Vagina (tissue), 2 donors: ENCODE data around the gene TAF7L. TPM values are rescaled to one million over a fixed set of nuclear protein-coding genes. Genes with fewer than 3 reads are reported as not detected.
"Not testable (repeated sequence)": the region's sequence is repeated elsewhere in the genome, so short reads cannot be mapped to it uniquely, and the experiment has no call there.

Source experiments
- DNase-seq, 2 donors: peaks; one replicate each; pipeline ENCODE4 v3.0.0-alpha.2; 2017; ENCODE audit errors: extremely low spot score in 2 of 2
- H3K27ac ChIP-seq: fragments of 200-600 bp; sonication (generic); one replicate; pipeline ENCODE4 v1.5.1; 2019
- H3K27me3 ChIP-seq: fragments of 200-600 bp; sonication (generic); one replicate; pipeline ENCODE4 v1.5.1; 2019
- H3K36me3 ChIP-seq, 2 donors: fragments of 200-600 bp; sonication (generic); one replicate each; pipeline ENCODE4 v1.5.1; 2017 to 2019
- H3K4me1 ChIP-seq: fragments of 200-600 bp; sonication (generic); one replicate; pipeline ENCODE4 v1.5.1; 2019
- H3K4me3 ChIP-seq, 2 donors: fragments of 200-600 bp; sonication (generic); 1 replicate in 1 of 2; 2 replicates in 1 of 2; pipeline ENCODE4 v1.5.1; 2016 to 2019
- H3K9me3 ChIP-seq: fragments of 200-600 bp; sonication (generic); one replicate; pipeline ENCODE4 v1.5.1; 2019
- CTCF ChIP-seq, 3 experiments: fragments of 450-650 bp in 2 of 3; fragments of 200-600 bp in 1 of 3; sonication (generic) in 1 of 3; IDR thresholded peaks; one replicate each; pipeline ENCODE4 v1.5.1; 2017 to 2019; ENCODE audit warnings: antibody characterized with exemption in 3 of 3, mild to moderate bottlenecking in 2 of 3, moderate library complexity in 2 of 3
- POLR2A ChIP-seq, 2 donors: fragments of 450-650 bp; IDR thresholded peaks; one replicate each; pipeline ENCODE4 v1.6.1; 2017; ENCODE audit warnings: antibody characterized with exemption in 2 of 2, mild to moderate bottlenecking in 2 of 2, moderate library complexity in 2 of 2
- POLR2AphosphoS5 ChIP-seq, 2 donors: sonication (generic); formaldehyde crosslinking; IDR thresholded peaks; one replicate each; pipeline ENCODE4 v1.9.0; 2017; ENCODE audit warnings: antibody characterized with exemption in 2 of 2, mild to moderate bottlenecking in 2 of 2, low read depth in 1 of 2; ENCODE audit not compliant: insufficient read depth in 1 of 2
- intact Hi-C: fragments of 100-400 bp; cut with DNase I; formaldehyde crosslinking; loops from one replicate; pipeline ENCODE4 v1.15.1; 2023
- total RNA-seq: library from RNA; depleted of rRNA; stranded (reverse); fragments of >200 nt; gene quantifications from one replicate; pipeline ENCODE4 v1.2.3, GENCODE V29; 2016

TAF7L gene
- 2.5 TPM for total RNA-seq

- no peak for DNase-seq
- Histone ChIP-seq H3K4me1 (no peaks in the 10 kb centered on the region), H3K9me3 (no peaks in the 10 kb centered on the region), H3K27ac (no peak within 1 kb of the TSS), H3K4me3 (peak within 1 kb of the TSS in 1 of 2 donors; percentile 28), H3K27me3 (no peaks in the 10 kb centered on the region), H3K36me3 (no peaks in the 10 kb centered on the region)
- intact Hi-C loops: no loop called here
- no peak for TF ChIP-seq POLR2A (IDR thresholded peaks at IDR 0.05)
These were observed at the start of gene TAF7L for GRCh38 chrX:101290957-101291603. Gene TAF7L (minus strand): TSS chrX:101291334. CDS start chrX:101287543, 3,791 bp downstream.

GRCh38 chrX:101337776-101338271 is 46.7 kb upstream of the TAF7L start:
- intact Hi-C loops: no loop called here
- H3K4me1 ChIP-seq: no peaks in the 10 kb centered on the region
- no peak overlapping the region for H3K27ac ChIP-seq
- no peak for TF ChIP-seq POLR2AphosphoS5 (IDR thresholded peaks at IDR 0.05; ENCODE audit: insufficient read depth in 1 of 2, low read depth in 1 of 2)
- TF ChIP-seq CTCF (IDR thresholded peaks at IDR 0.05): no peak
- TF ChIP-seq POLR2A (IDR thresholded peaks at IDR 0.05): no peak
- H3K27me3 ChIP-seq: no peaks in the 10 kb centered on the region
- H3K36me3 ChIP-seq: no peaks in the 10 kb centered on the region
- H3K9me3 ChIP-seq: no peaks in the 10 kb centered on the region
- no peak for DNase-seq
- no peak overlapping the region for H3K4me3 ChIP-seq

GRCh38 chrX:101334310-101334709 is 43.2 kb upstream of the TAF7L start:
- H3K4me1 ChIP-seq, H3K27me3 ChIP-seq, H3K36me3 ChIP-seq, DNase-seq, H3K4me3 ChIP-seq, intact Hi-C loops, H3K9me3 ChIP-seq, H3K27ac ChIP-seq: not testable (repeated sequence)

- H3K27ac ChIP-seq, H3K36me3 ChIP-seq, DNase-seq, H3K4me3 ChIP-seq, H3K27me3 ChIP-seq, intact Hi-C loops, H3K4me1 ChIP-seq, H3K9me3 ChIP-seq: not testable (repeated sequence)
These were observed 35.5 kb upstream of the TAF7L start for GRCh38 chrX:101326600-101326999.

- DNase-seq: no peak
- Histone ChIP-seq H3K4me1 (no peaks in the 10 kb centered on the region), H3K9me3 (no peaks in the 10 kb centered on the region), H3K4me3 (no peak overlapping the region), H3K36me3 (no peaks in the 10 kb centered on the region), H3K27me3 (no peaks in the 10 kb centered on the region), H3K27ac (no peak overlapping the region)
- intact Hi-C loops: no loop called here
- no peak for TF ChIP-seq POLR2AphosphoS5 (IDR thresholded peaks at IDR 0.05; ENCODE audit: insufficient read depth in 1 of 2, low read depth in 1 of 2)
- no peak for TF ChIP-seq POLR2A (IDR thresholded peaks at IDR 0.05)
- TF ChIP-seq CTCF (IDR thresholded peaks at IDR 0.05): no peak
These were observed 12.7 kb upstream of the TAF7L start for GRCh38 chrX:101303790-101304189.

- intact Hi-C loops, H3K9me3 ChIP-seq, H3K27ac ChIP-seq, DNase-seq, H3K36me3 ChIP-seq, H3K27me3 ChIP-seq, H3K4me3 ChIP-seq, H3K4me1 ChIP-seq: not testable (repeated sequence)
These were observed 4.5 kb upstream of the TAF7L start for GRCh38 chrX:101295603-101296002.

GRCh38 chrX:101287402-101287801 is 3.7 kb downstream of the TAF7L start:
- DNase-seq: no peak
- intact Hi-C loops: no loop called here
- H3K27me3 ChIP-seq: no peaks in the 10 kb centered on the region
- no peaks in the 10 kb centered on the region for H3K36me3 ChIP-seq
- no peak overlapping the region for H3K27ac ChIP-seq
- H3K9me3 ChIP-seq: no peaks in the 10 kb centered on the region
- TF ChIP-seq POLR2AphosphoS5 (IDR thresholded peaks at IDR 0.05; ENCODE audit: insufficient read depth in 1 of 2, low read depth in 1 of 2) (no peak), CTCF (IDR thresholded peaks at IDR 0.05) (peak in 2 of 3 experiments; percentile 21 to 32)
- H3K4me1 ChIP-seq: no peaks in the 10 kb centered on the region
- H3K4me3 ChIP-seq: no peak overlapping the region
